Measurements from ENCODE around the gene ZNF710.

The ZNF710 gene

GRCh38 chr15:90083419-90083818 lies 82.3 kb downstream of the ZNF710 start:
- DNase-seq: no peak

GRCh38 chr15:90083954-90084607 lies 83.0 kb downstream of the ZNF710 start:
- no peak for DNase-seq

GRCh38 chr15:90084876-90085423 lies 83.8 kb downstream of the ZNF710 start:
- DNase-seq: no peak

- no peak for DNase-seq
Measured at GRCh38 chr15:90085565-90085964, 84.4 kb downstream of the ZNF710 start.

- DNase-seq: peak; percentile 40
Measured at GRCh38 chr15:90086868-90087268, 85.7 kb downstream of the ZNF710 start.

- no peak for DNase-seq
Measured at GRCh38 chr15:90087454-90088154, 86.5 kb downstream of the ZNF710 start.

GRCh38 chr15:90090226-90090848 lies 89.2 kb downstream of the ZNF710 start:
- DNase-seq: no peak

GRCh38 chr15:90091156-90091931 lies 90.2 kb downstream of the ZNF710 start:
- DNase-seq: no peak

- peak; percentile 64 for DNase-seq
Measured at GRCh38 chr15:90095521-90095959, 94.4 kb downstream of the ZNF710 start.

GRCh38 chr15:90097475-90097874 lies 96.4 kb downstream of the ZNF710 start:
- no peak for DNase-seq

- no peak for DNase-seq
Measured at GRCh38 chr15:90099072-90099867, 98.1 kb downstream of the ZNF710 start.

- no peak for DNase-seq
Measured at GRCh38 chr15:90099868-90100831, 99.0 kb downstream of the ZNF710 start.

- DNase-seq: peak; percentile 17
Measured at GRCh38 chr15:90101130-90101968, 100.2 kb downstream of the ZNF710 start.

- peak; percentile 52 for DNase-seq
Measured at GRCh38 chr15:90101969-90102890, 101.1 kb downstream of the ZNF710 start, which contains the start of gene IDH2. Gene IDH2 (minus strand): TSS chr15:90102468. CDS start chr15:90102390, 78 bp downstream.

GRCh38 chr15:90103701-90104329 lies 102.7 kb downstream of the ZNF710 start:
- DNase-seq: peak; percentile 58

GRCh38 chr15:90104551-90104950 lies 103.4 kb downstream of the ZNF710 start:
- DNase-seq: peak; percentile 69

GRCh38 chr15:90105521-90105920 lies 104.4 kb downstream of the ZNF710 start:
- no peak for DNase-seq

- DNase-seq: peak; percentile 62
Measured at GRCh38 chr15:90106522-90107117, 105.5 kb downstream of the ZNF710 start.
